CMK (cell line): ENCODE measurements around the gene KDM2A.

Source experiments
- DNase-seq: peaks from one replicate; pipeline ENCODE4 v3.0.0-alpha.2; 2010; ENCODE audit warnings: low read depth

The KDM2A gene

DNA sequence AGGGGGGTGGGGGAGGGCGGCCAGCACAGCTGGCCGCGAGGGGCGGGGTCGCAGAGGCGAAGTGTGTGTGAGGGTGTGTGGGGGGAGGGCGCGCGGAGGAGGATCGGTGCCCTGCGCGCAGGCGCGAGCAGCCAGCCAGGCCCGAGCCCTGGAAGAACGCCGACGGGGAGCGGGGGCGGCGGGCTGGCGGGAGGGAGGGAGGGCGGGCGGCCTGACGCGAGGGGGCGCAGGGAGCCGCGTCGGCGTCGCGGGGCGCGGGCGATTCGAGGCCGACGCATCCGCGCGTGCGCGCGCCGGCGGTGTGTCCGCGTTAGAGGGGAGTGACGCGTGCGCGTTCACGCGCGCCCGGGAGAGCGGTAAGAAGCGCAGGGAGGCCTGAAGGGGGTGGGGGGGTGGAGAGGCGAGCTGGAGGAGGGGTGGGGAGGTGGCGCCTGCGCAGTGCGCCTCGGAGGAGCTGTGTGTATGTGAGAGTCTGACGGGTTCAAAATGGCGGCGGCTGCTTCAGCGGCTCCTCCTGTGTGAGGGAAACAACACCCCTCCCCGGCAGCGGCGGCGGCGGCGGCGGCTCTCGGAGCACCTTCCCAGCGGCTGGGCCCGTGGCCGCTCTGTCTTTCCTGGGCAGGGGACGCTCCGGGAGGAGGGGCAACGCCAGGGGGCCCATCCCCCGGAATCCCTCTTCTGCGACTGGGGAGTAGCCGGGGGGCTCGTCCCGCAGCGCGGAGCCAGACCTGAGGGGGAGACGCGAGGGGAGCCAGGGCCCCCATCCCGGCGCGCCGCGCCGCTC lies at the start of gene KDM2A:
KDM2A (plus strand) TSS at position 463 of the 784 bp plus-strand sequence. CDS start 2,054 bp downstream, outside the sequence.
- DNase-seq: peak; percentile 99

DNA sequence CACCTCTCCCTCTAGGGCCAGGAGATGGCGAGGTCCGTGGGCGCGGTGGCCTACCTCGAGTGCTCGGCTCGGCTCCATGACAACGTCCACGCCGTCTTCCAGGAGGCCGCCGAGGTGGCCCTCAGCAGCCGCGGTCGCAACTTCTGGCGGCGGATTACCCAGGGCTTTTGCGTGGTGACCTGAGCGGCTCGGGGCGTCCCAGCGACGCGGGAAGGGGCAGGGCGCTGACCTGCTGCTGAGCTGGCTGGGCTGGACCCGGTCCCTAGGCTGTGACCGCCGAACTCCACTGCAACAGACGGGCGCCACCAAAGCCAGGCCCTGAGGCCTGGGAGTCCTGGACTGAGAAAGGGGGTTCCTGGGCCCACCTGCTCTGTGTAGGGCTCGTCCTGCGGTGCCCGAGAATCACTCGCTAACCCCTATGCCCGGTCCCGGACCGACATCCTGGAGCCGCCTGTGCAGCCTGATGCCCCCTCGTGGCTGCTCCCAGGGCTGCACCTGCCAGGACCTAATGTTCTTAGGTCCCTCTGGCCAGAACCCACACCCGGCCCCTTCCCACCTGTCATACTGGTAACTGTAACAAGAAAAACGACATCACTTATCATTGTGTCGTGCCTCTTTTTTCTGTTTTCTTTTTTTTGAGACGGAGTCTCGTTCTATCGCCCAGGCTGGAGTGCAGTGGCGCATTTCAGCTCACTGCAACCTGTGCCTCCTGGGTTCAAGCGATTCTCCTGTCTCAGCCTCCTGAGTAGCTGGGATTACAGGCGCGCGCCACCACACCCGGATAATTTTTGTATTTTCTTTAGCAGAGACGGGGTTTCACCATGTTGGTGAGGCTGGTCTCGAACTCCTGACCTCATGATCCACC lies 47.4 kb upstream of the KDM2A start:
- peak; percentile 45 for DNase-seq

DNA sequence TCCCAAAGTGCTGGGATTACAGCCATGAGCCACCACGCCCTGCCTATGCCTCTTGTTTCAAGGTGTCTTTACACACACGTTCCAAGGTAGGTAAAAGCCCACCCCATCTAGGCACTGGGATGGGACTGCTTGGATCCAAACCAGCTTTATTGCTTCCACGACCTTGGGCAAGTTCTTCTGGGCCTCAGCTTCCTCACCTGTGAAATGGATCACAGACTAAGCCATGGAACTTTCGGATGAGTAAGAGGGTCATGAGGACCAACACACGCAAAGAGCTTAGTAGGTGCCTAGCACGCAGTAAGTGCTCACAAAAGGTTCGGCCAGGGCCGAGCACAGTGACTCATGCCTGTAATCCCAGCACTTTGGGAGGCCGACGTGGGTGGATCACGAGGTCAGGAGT lies 46.8 kb upstream of the KDM2A start:
- DNase-seq: no peak

DNA sequence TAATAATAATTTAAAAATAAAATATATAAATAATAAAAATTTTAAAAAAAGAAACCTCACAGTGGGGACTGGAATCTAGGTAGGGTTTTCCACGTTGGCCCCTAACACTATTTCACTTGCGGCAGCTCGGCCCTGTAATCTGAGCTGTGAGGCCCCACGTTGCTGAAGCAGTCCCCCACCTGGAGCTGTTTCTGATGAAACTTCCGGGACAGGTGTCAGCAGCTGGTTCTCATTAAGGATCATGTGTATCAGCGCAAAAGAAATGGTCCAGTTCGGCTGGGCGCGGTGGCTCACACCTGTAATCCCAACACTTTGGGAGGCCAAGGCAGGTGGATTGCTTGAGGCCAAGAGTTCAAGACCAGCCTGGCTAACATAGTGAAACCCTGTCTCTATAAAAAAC lies 45.2 kb upstream of the KDM2A start:
- no peak for DNase-seq

DNA sequence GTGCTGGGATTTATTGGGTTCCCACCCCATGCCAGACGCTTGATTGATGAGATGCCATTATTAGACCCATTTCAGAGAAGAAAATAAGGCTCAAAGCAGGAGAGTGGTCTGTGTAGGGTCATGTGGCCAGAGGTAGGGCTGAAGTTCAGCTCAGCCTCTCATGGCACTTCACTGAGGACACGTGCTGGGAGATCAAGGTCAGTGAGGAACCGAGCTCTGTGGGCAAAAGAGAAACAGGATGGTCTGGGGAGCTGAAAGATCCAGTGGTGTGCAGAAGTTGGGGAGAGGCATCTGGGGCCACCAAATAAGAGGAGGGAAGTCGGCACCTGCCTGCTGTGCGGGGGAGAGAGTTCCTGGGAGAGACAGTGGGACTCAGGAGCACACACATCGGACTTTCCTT lies 42.9 kb upstream of the KDM2A start:
- no peak for DNase-seq

DNA sequence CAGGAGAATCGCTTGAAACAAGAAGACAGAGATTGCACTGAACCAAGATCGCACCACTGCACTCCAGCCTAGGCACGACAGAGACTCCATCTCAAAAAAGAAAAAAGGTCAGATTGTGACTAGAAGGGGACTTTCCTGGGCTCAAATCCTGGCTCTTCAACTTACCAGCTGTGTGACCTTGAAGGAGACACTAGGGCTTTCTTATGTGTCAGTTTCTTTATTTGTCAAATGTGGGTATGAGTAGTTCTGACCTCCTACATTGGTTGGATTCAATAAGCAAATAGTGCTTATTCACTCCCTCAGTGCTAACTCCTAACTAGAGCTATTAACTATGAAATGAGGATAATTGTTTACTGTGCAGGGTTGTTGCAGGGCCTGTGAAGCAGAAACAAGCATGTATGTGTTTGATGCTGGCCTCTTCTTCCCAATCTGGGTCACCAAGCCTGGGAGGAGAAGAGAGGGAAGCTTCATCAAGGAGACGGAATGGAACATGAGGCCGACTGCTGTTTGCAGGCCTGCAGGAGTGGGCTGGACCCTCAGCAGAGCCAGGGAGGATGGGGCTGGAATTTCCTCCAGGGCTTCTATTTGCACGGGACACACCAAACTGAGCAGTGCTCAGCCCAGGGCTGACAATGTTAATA lies 39.9 kb upstream of the KDM2A start:
- no peak for DNase-seq

DNA sequence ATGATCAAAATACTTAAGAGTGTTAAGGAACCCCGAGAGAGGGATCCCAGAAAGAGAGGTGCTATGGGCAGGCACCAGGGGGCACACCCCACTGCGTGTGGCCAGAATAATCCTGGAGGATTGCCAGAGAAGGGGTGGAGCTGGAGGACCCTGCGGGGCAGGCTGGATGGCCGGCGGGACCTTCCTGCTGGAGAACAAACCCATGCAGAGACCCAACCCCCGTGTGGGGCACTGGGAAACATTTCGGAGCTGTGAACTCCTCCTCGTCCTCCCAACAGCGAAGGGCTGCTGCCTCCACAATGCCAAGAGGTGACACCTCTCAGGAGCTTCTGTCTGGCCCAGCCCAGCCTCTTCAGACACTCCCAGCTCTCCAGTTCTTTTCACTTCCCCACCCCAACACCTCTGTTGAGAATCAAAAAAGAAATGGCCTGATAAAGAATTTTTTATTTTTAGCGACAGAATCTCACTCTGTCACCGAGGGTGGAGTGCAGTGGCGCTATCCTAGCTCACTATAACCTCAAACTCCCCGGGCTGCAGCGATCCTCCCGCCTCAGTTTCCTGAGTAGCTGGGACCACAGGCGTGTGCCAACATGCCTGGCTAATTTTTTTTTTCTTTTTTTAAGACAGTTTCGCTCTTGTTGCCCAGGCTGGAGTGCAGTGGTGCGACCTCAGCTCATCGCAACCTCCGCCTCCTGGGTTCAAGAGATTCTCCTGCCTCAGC lies 36.8 kb upstream of the KDM2A start:
- DNase-seq: peak; percentile 59

DNA sequence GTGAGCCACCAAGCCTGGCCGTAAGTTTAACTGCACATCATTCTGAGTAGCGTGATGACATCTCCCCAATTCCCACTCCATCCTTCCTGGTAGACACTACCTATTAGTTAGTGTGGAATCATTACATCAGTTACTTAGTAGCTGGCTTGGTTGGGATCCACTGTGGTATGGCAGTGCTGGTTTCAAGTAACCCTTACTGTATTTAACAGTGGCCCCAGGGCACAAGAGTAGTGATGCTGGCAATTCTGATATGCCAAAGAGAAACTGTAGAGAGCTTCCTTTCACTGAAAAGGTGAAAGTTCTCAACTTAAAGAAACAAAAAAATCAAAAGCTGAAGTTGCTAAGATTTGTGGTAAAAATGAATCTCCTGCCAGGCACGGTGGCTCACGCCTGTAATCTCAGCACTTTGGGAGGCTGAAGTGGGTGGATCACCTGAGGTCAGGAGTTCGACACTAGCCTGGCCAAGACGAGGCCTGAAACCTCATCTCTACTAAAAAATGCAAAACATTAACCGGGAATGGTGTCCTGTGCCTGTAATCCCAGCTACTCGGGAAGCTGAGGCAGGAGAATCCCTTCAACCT lies 35.2 kb upstream of the KDM2A start:
- DNase-seq: no peak

DNA sequence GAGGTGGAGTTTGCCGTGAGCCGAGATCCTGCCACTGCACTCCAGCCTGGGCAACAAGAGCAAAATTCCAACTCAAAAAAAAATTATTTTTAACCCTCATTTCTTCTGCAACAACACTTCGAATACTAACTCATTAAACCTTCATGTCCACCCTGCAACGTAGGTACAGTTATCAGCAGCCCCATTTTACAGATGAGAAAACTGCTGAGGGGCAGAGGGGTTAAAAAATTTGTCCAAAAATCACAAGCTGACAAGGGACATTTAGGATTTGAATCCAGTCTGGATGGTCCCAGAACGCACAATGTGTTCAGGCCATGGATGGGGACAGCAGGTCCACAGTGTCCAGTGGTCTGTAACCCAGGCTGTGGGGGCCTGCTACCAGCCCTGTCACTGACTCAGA lies 33.4 kb upstream of the KDM2A start:
- no peak for DNase-seq

DNA sequence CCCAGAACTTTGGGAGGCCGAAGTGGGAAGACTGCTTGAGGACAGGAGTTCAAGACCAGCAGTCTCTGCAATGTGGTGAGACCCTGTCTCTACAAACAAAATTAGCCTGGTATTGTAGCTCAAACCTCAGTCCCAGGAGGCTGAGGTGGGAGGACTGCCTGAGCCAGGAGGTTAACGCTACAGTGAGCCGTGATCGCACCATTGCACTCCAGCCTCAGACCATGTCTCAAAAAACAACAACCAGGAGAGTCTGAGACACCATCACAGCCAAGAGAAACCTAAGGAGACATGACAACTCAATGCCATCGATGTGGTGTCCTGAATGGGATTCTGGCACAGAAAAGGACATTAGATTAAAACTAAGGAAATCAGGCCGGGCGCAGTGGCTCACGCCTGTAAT lies 28.3 kb upstream of the KDM2A start:
- DNase-seq: no peak

DNA sequence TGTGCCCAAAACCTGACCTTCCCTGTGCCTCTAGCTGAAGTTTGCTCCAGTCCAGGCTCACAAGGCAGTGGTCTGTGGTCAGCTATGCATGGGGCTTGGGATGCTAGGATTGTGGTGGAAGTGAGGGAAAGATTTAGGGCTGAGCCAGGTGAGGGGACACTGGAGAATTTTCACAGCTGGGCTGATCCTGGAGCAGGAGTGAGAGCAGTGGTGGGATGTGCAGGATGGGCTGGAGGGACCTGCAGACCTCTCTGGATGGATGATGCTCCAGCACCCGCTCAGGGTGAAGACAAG lies 23.9 kb upstream of the KDM2A start:
- DNase-seq: no peak

DNA sequence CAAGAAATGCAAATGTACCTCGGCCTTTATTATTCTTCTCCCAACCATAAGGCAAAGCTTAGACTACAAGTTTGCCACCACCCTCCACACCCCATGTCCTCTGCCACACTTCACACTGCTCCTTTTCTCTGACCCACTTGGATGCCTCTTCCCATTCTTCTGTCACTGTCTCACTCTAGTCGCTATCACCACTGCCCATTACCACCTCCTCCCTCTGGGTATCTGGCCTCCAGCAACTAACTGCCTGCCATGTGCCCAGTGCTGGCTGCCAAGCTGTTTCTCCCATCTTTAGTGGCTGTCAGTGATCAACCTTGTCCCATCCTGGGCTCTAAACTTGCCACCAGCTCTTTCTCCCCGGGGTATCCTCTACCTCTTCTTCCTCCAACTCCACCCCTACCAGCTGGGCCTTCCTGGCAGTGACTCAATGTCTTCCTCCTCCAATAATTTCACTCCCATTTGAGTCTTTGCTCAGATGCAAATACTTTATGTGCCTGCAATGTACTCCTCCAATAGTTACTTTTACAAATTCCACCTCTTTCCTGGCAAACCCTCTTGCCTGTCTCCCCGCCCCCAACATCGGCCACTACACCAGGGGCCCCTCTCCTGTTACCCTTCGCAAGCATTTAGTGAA lies 20.1 kb upstream of the KDM2A start:
- DNase-seq: no peak

DNA sequence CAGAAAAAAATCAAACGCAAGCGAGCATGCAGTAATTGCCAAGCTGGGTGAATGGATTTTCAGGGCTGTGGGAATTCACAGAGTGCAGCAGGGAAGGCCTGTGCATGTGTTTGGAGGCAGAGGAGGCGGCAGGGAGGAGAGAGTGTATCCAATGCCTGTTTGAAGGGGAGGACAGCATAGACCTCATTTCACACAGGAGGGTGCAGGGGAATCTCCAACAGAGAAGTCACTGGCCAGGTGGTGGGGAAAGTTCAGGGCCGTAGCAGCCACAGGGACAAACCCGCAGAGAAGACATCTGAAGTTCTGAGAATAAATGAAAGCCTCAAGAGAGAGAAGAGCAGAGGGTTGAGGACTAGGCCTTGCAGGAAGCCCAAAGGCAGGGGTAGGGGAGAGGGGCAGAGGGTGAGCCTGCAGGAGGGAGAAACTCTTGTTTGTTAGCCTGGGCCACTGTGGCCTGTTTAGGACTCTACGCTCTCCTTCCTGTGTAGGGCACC lies 19.2 kb upstream of the KDM2A start:
- no peak for DNase-seq

DNA sequence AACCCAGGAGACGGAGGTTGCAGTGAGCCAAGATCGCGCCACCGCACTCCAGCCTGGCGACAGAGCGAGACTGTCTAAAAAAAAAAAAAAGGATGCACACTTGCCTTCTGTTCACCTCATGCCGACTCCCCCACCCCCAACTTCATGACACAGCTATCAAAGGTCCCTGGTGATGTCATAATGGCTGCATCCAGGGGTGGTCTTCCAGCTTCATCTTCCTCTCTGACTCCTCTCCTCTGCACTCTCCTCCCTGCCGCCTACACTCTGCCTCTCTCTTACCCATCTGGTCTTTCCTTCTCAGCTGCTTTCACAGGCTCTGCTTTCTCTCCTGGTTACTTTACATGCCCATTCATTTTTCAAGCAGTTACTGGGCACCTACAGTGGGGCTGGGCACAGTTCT lies 16.4 kb upstream of the KDM2A start:
- no peak for DNase-seq

DNA sequence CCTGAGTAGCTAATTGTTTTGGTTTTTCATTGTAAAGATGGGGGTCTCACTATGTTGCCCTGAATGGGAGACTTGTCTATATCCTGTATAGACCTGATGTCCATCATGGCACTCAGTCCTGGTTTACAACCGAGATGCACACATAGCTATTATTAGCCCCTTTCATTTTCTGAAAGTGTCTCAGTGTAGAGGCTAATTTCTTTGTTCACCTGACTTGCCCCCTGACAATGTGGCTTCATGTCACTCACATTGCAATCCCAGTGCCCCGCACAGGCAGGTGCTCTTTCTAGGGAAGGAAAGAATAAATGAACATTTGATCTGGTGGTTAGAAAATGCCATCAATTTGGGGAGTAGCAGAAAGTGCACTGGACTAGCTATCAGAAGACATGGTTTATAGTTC lies 13.1 kb upstream of the KDM2A start:
- DNase-seq: no peak

DNA sequence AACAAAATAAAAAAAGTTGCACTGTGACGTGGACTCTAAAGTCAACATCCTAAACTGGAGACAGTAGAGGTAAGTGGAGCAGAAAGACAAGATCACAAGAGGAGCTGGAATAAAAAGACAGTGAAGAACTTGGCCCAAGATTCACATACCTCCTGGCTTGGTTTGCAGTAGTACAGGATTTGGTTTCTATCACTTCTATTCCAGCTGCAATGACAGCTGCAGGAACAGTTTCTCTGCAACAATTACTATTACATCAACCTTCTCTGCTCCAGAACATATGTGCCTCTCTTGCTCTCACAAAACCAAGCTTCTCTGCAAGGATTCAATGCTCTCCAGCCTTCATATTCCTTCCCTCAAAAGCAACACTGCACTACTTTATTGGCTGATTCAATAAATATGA lies 7.8 kb upstream of the KDM2A start:
- DNase-seq: no peak

DNA sequence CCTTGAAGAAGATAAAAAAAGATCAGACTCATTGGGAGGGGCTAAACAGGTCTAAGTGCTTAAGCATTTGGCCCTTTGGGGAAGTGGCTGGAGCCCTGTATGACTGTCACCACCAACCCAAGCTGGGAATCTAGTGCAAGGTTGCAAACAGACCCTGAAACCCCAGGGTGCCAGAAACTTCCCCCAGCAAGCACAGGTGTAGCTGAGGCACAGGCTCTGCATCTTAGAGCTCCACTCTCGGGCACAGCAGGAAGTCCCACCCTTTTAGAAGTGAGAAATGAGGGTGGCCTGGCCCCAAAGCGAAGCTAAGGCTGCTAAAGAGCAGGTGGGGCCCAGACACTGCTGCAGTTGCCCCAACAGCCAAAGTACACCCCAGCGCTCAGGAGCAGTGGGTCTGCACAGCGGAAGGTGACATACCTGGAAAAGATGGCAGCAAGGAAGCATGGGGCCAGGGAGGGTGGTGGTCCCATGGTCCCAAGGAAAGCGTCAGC lies 5.8 kb upstream of the KDM2A start:
- no peak for DNase-seq

DNA sequence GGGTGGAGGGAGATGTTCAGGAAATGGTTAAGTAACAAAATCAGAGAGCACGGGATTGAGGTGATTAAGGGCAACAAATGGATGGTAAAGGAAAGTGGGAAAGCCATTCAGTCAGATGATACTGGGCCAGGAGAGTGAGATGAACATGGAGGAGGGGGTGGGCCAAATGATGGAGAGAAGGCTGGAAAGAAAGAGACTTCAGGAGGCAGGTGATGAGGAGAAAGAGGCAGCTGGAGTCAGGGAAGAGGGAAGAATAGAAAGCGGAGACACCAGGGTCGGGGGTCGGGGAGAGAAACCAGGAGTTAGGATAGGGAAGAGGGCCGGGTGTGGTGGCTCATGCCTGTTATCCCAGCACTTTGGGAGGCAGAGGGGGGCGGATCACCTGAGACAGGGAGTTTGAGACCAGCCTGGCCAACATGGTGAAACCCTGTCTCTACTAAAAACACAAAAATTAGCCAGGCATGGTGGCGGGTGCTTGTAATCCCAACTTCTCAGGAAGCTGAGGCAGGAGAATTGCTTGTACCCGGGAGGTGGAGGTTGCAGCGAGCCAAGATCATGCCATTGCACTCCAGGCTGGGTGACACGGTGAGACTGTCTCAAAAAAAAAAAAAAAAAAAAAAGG lies 4.7 kb upstream of the KDM2A start:
- DNase-seq: no peak

DNA sequence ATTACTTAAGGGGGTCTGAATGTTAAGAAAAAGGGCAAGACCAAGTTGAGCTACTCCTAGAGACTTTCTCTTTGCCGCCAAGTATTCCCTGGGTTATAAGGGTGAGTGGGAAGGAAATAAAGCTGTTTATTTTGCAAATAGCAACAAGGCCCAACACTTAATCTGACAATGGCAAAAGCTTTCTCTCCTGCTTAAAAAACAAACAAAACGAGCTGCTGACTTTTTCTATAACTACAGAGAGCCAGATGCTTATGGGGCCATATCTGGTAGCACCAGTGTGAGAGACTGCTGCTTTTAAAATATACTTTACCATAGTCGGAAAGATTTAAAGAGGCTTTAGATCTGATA lies 2.3 kb upstream of the KDM2A start:
- no peak for DNase-seq

DNA sequence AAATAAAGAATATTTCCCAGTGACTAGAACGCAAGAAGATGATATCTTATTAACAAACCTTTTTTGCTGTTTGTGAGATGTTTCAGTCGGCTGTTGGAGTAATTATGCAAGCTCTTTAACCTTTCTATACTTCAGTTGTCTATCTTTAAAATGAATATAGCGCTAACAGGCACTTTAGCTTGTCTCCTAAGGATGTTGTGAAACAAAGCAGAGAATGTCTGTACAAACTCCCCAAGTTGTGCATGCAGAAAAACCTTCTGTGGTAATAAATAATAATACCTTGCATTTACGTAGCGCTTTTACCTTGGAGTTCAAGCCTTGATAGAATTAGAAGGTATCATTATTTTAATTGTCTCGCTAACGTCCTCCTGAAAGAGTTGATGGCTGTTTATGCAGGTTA lies 1.9 kb upstream of the KDM2A start:
- DNase-seq: no peak

DNA sequence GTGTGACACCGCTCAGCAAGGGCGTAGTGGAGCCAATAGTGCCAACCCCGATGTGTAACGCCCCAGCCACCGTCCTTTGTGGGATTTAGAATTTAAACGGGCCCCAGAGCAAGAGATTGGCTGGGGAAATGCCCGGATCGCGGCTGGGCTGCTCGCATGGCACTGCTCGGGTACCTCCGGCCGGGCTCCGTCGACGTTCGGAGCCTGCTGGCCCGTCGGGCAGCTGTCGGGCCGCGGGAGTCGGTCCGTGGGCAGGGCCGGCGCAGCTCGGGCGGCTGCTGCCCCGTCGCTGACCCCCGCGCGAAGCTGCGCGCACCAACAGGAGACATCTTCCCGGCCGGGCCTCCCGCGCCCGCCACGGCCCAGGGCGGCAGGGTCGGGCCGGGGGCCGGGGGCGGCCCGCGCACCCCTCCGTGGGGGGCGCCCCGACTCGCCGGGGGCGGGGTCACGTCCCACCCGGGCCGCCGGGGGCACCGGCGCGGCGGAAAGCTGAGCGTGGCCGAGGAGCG lies 1.3 kb upstream of the KDM2A start:
- no peak for DNase-seq
